Renal cortical epithelial cell (primary cell): ENCODE data around the gene SMARCC1. TPM values are rescaled to one million over a fixed set of nuclear protein-coding genes. Genes with fewer than 3 reads are reported as not detected.

ENCODE experiments used
- DNase-seq: peaks from one replicate; pipeline ENCODE4 v3.0.0-alpha.2; 2011; ENCODE audit warnings: low read depth
- total RNA-seq: library from RNA; depleted of rRNA; stranded (reverse); fragments of >200 nt; gene quantifications from 2 replicates; pipeline ENCODE4 v1.2.3, GENCODE V29; 2014

Gene SMARCC1
- total RNA-seq, 1 donor from 2014 or later, result 82.9 TPM

DNA sequence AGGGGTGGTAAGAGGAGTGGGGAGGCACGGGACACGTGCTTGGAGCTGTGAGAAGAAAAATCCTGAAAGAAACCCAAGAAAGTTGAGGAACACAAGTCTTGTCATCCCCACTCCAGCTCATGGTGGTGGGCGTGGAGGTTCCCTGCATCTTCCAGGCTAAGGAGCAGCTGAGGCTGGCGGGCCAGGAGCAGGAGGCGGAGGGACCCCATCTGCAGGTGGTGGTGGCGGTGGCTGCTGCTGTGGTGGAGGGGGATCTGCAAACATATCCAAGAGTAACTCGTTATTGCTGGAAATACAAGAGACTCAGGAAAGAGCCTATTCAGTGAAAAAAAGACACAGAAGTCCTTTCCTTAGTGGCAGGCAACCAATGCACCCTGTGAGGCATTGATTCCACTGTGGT lies 193.6 kb downstream of the SMARCC1 start:
- no peak for DNase-seq

DNA sequence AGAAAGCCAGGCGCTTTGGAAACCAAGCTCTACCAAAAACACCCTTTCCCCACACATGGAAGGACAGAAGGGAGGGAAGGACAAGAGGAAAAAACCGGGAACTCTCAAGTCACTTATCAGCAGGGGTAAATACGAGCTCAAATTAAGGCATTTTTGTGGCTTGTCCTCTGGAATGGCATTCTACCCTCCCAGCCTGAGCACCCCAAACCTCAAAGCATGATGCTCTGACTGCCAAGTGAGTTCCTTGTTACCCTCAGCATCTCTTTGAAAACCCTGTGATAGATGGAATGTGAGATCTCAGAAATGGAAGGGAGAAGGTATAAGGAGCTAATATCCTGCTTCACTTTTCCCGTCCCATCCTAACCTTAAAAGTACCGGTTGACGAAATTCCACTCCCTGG lies 194.9 kb downstream of the SMARCC1 start:
- DNase-seq, result no peak

DNA sequence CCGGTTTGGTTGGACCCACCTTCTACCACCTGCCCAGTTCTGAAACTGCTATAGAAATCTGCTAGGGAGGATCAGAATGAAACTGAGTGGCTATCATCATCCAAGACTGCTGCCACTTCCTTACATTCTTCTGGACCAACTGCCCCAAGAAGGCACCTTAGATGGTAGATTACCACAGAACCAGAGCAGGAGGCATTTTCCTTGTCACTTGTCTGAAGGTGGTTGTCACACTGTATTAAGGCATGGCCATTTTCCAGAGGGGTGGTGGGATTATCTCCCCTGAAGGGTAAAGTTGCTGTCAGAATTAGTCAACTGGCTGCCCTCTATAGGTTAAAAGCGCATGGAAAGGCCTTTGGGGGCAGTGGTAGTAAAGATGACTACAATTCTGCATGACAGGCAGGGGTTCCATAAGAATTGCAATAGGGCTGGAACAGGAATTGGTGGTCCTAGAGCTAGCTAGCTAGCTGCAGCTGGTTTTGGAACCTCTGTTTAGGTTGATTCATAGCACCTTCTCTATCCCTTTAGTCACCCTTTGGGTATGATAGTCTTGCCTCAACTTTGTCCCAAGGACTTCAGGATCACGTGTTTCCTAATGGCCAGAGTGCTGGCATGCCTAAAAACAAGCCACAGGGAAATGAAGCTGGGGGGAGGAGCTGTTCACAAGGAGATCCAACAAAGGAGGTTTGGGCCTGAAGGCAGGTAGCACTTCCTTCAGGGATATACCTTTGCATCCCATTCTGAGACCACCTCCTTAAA lies 198.2 kb downstream of the SMARCC1 start:
- peak; percentile 28 for DNase-seq

DNA sequence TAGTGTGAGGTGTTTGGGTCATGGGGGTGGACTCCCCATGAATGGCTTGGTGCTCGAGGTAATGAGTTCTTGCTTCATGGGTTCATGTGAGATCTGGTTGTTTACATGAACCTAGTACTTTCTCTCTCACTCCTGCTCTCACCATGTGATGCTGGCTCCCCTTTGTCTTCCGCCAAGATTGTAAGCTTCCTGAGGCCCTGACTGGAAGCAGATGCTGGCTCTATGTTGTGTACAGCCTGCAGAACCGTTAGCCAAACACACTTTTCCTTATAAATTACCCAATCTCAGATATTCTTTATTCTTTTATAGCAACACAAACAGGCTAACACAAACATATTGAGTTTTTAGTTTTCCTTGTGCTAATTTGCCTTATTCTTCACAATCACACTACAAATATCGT lies 199.9 kb downstream of the SMARCC1 start:
- no peak for DNase-seq

DNA sequence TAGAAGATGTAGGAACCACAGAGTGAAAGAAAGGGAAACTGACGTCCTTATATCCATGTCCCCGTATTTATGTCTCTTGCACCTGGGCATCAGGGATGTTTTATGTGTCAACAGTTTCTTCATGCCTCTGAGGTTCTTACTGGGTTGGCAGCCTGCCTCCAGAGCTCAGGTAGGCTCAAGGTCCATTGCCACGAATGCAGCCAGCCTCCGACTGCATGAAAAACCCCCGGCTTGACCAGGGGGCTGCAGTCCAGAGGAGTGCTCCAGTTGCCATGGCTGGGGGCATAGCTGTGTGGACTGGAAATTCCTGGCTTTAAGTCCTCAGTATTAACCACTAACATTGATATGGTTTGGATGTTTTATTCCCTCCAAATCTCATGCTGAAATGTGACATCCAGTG lies 200.3 kb downstream of the SMARCC1 start:
- DNase-seq, result no peak

DNA sequence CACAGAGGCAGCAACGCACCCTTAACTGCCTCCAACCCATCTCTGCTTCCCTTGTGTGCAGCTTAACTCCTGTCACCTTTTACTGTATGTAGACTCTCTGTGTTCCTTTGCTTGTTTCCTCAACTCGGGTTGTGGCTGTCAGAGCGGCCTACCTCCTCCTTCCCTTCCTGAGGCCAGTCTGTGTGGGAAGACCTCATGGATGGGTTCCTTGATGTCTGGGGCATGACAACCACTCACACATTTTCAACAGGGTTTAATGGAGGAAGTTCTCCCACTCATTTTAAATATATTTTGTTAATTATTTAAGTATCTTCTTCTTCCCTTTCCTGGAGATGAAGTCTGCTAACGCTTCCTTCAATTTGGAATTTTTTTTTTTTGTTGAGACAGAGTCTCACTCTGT lies 201.2 kb downstream of the SMARCC1 start:
- DNase-seq, result no peak

DNA sequence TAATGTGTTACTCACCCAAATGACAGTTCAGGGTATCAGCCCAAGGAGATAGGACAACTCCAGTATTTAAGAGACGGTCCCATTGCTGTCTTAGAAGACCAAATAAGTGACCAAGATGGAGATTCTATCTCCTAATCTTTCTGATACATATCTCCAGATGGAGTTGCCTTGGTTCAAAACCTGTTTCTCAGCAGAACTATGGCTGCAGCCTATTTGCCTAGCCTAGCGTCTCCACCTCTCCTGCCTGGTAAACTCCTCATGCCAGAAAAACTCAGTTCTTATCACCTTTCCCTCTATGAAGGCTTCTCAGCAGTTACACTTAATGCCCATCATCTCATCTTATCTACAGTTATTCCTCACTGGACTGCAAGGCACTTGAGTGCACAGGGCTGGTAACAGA lies 201.8 kb downstream of the SMARCC1 start:
- DNase-seq, result no peak

DNA sequence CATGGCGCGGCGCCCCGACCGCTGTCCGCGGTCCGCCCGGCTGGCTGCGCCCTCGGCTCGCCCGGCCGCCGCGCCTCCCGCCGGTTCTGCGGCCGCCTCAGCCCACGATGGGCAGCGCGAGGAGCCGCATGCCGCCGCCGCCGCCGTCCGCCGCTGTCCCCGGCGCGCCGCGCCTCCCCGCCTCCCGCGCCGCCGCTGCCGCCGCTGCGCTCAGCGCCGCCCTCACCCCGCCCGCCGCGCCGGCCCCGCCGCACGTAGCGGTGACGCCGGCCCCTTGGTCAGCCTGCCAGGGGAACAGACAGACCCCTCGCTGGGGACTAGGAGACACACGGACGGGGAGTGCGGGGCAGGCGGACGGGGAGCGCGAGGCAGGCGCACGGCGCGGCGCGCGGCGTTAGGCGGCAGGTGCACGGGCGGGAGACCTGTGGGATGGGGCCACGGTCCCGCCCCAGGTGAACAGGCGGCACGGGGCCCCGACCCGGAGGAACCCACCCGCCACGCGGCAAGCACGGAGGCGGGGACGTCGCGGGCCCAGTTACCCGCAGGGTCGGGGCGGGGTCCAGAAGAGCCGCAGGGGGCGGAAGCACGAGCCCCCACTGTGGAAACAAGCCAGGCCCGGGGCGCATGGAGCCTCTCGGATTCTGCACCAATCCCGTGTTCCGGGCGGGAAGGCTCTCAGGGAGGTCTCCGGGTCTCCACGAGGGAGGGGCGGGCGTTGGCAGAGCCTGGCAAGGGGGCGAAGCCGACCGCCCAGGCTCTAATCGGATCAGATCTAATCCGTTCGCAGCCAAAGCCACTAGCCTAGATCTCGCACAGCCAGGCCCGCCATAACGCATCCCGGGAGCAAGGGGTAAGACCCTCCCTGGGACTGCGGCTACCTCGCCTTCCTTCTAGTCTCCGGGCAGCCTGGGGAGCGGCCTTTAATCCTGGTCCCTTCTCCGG lies 202.7 kb downstream of the SMARCC1 start, which contains the start of gene CSPG5:
TSS of gene CSPG5 (minus strand) at position 175 of the 942 bp plus-strand sequence. CDS start at position 3, 172 bp downstream.
- no peak for DNase-seq

DNA sequence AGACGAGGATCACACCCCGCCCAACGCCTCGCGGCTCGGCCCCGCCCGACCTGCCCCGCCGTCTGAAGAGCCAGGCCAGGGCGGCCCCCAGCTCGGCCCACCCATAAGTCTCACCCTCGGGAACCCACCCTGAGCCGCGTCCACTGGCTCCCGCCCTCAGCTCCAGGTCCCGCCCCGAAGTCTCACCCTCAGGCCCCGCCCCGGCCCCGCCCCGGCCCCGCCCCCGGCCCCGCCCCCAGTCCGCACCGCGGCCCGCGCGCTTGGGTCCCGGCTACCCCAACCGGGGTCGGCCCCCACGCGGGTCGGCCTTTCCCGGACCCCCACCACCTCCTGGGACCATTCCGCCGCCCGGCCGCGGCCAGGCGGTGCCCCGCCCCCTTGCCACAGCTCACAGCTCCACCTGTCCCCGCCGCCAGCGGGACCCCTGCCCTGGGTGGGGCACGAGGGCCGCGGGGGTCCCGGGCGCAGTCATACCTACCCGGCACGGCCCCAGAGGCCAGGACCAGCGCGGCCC lies 203.5 kb downstream of the SMARCC1 start:
- DNase-seq, result no peak

DNA sequence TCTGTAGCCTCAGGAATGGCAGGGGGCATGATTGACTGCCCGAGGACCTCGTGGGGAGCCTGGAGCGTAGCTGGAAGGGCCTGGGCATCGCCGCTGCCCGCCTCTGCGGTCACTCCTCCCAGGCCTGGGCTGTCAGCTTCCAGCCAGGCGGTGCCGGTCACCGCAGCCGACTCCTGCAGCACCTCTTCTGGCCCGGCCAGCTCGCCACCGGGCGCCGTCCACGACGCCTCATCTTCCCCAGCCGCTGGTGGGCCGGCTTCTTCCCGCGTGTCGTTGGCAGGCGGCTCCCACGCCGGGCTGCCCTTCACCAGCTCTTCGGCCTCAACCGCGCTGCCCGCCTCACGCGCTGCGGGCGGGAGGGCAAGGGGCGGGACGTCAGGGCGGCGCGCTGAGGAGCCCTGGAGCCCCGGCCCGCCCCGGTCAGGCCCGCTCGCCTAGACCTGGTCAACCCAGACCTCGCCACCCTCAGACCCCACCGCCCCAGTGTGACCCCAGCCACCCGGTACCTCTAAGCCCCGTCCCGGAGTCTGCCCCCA lies 204.0 kb downstream of the SMARCC1 start:
- DNase-seq, result no peak

DNA sequence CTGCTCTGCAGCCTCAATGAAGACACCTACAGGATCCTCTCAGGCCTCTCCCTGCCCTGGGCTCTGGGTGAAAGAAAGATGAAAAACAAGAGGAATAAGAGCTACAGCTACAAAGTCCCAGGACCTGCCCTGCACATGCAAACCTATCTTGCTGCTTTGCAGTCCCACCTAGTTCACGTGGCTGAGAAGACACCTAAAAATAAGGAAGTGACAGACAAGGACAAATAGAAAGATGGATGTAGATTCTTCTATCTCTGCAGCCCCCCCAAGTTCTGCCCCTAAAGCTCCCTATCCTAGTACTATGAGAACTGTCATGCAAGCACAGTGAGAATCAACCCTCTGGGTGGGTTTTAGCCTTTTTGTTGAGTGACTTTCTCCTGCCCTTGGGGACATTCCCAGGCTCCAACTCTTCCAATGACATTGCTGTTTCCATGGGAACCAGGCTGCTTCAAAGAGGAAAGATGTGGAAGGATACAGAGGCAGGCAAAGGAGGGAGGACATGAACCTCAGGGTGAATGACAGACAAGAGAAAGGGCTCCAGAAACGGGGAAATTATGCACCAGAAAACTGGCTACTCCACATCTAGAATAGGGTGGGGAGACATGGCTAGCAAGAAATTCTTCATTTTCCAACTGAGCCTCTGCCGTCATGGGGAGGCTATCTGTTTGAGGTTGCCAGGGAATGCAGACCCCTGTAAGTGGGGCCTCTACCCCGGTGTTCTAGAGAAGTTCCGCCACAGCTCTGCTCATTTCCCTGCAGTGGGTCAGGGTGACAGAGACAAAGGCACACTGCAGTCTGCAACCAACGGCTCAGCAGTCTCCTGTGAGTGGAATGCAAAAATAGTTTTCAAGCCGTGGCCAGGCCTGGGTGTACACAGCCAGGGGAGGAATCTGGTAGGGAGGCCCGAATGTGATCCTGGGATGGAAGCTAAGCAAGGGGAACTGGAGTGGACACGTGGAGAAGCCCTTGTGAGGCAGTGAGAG lies 208.2 kb downstream of the SMARCC1 start:
- no peak for DNase-seq

DNA sequence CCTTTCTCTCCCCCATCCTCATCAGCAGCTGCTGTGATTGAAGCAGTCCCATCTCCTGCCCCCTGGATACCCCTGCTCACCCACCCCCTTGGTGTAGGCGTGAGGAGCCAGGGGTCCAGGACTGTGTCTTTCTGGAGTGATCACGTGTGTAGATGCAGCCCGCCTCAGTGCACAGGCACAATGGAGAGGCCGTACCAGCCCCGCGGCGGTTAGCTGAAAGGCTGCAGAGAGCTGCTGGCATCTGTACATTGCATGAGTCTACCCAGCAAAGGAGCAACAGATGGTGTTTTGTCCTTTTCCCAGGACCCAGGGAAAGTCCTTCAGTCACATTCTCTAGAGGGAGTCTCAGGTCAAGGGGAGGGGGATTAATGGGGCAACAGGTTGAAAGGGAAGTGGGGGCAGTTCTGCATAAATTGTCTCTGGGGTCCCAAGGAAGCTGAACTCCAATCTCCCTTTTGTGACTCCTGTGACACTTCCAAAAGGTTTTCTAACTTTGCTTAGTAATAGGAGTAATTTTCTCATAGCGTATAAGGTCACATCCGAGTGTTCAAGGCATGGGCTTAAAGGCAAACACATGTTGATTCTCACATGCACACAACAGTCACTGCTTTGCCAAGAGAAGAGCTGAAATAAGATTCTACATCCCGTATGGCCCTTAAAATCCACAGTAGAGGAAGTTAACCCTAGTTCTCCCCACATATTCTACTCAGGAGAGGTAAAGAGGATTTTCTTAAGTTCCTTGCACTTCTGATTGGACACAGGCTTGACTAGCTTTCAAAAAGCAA lies 210.1 kb downstream of the SMARCC1 start:
- DNase-seq, result no peak

DNA sequence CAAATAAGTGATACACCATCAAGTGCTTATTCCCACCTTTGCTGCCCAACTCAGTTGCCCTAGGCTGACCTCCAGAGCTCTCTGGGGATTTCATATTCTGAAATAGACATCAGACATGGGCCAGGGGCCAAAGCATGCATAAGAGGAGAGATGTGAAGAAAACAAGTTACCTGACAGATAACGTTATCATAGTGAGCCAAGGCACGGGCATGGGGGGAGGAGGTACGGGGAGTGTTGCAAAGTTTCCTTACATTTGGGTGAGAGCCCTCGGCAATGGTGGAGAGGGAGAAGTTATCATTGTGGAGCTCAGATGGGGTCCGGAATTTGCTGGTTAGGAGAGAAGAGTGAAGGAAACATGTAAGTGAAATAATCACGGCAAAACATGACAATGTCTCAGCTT lies 212.8 kb downstream of the SMARCC1 start:
- no peak for DNase-seq

DNA sequence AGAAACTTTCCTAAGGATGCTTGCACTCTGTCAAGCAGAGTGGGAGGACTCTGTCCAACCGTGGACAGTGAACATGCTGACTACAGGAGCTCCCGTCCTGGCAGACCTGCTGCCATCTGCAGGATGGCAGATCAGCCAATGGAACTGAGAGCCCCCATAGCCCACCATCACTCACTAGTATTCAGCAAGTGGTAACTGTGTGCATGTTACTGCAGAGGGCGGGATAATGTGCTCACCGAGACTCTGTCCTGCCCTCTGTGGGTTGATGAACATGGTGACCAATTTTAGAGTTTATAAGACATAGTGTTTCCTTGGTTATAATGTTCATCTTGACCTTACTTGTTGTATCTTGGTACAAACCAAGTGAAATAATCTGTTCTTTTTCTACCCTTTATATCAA lies 214.5 kb downstream of the SMARCC1 start:
- no peak for DNase-seq

DNA sequence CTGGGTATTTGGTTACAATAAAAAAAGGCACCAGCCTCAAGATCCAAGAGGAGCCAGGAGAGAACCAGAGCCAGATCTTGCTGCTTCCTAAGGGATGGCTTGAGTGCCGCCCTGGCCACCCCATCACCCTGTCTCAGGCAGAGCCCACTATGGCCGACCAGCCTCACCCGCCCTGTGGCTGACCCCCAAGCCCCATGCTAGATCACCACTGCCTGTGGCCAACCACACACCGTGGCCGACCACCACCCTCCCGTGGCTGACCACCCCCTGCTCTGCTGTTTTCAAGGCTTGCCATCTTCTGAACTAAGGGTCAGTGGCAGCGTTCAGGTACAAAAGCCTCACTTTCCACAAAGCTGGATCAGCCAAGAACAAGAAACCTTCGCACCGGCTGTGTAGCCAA lies 215.0 kb downstream of the SMARCC1 start:
- no peak for DNase-seq

DNA sequence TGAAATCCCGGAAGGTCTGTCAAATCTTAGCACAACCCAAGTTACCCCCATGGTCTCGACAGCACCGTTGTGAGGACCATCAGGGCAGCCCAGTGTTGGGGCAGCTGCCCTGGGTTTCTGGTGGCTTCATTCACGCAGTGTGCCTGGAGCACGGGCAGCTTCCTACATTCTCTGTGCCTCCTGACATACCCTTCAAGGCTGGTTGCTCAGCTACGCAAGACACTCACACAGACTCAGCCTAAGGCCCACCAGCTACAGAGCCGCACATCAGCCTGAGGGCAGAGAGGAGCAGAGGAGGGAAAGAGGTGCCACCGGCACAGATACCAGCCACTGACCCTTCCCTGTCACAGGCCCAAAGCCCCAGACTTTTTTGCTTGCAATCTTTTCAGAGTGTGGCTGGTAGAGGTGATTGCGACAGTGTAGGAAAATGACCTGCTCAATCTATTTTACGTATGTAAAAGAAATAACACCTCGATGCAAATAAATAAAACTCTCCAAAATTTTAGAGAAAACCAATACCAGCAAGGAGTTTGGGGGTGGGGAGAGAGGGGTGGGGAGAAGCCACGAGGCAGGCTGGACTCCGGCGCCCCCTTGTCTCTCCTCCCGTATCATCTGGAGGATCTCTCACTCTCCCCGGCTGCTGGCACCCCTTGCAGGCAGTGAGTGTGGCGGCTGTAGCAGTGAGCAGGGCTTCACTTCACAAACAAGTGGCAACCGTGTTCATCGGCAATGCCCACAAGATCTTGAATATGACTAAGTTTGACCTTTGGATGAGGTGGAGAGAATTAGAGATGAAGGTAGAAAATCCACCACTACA lies 215.8 kb downstream of the SMARCC1 start:
- no peak for DNase-seq

DNA sequence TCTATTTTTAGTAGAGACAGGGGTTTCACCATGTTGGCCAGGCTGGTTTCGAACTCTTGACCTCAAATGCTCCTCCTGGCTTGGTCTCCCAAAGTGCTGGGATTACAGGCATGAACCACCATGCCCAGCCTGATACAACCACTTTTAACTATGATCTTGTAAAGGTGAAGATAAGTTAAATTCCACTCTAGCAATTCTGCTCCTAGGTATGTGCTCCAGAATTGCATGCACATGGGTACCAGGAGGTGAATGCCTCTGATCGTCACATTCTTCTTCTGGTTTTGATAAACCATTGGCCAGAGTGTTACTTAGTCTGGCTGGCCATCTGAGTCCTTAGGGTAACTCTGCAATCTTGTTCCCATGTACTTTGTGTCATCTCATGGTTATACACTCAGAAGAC lies 225.3 kb downstream of the SMARCC1 start:
- no peak for DNase-seq

DNA sequence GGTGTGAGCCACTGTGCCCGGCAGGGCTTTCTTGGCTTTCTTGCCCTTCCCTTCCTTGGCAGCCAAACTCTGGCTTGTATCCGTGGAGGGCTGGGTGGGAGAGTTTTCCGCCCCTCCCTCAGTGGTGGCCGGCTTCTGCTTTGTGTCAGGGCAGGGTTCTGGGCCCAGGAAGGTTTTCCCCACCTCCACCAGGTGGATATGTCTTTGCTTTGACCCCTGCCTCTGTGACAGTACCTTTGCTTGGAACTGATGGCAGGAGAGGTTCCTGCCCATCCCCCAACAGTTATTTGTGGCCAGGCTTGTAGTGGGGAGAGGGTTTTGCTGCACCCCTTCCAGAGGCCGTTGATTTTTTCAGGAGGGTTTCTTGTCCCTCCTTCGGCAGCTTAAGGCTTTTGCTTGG lies 227.4 kb downstream of the SMARCC1 start:
- no peak for DNase-seq

DNA sequence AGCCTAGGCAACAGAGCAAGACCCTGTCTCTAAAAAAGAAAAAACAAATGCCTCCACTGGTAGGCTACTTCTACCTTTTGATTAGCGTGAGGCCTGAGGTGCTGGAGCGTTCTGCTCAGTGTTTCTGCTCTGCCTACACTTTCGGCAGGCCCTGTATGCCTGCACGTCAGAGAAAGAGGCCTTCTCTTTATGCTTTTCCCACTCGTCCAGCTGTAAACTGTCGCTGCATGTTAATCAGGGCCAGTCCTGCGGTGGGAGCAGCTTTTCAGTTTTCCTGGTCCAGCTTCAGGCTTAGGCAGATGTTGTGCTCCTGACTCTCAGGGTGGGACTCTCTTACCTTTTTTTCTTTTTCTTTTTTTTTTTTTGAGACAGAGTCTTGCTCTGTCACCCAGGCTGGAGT lies 228.3 kb downstream of the SMARCC1 start:
- DNase-seq, result no peak
